HEK293 (cell line): ENCODE measurements around the gene NCF1.
"Not testable (repeated sequence)": the region's sequence is repeated elsewhere in the genome, so short reads cannot be mapped to it uniquely, and the experiment has no call there.

Experiments used
- FEZF1 ChIP-seq: fragments of 450-650 bp; formaldehyde crosslinking; IDR thresholded peaks from 2 replicates; pipeline ENCODE4 v1.5.1; 2016; ENCODE audit warnings: missing biosample characterization, missing genetic modification characterization
- GLI2 ChIP-seq: fragments of 450-650 bp; formaldehyde crosslinking; IDR thresholded peaks from 2 replicates; pipeline ENCODE4; 2017; ENCODE audit warnings: missing biosample characterization, missing genetic modification characterization, low read depth, borderline replicate concordance
- MEIS1 ChIP-seq: sonication (generic); formaldehyde crosslinking; IDR thresholded peaks from 2 replicates; pipeline ENCODE4 v1.8.1; 2022; ENCODE audit warnings: missing genetic modification reagents, mild to moderate bottlenecking, borderline replicate concordance
- ZNF274 ChIP-seq, 2 experiments: fragments of 200-500 bp in 1 of 2; fragments of 450-650 bp in 1 of 2; sonication (Bioruptor generic) in 1 of 2; formaldehyde crosslinking in 1 of 2; IDR thresholded peaks; 2 replicates each; pipeline versions ENCODE4 v1.5.1 to v1.6.1; 2014 to 2016; ENCODE audit warnings: borderline replicate concordance in 1 of 2, inconsistent platforms in 1 of 2, low read length in 1 of 2, missing biosample characterization in 1 of 2, missing genetic modification characterization in 1 of 2
- ZNF423 ChIP-seq: fragments of 450-650 bp; formaldehyde crosslinking; IDR thresholded peaks from 2 replicates; pipeline ENCODE4 v1.5.1; 2016; ENCODE audit warnings: missing biosample characterization, missing genetic modification characterization
- ZNF530 ChIP-seq: fragments of 450-650 bp; formaldehyde crosslinking; IDR thresholded peaks from 2 replicates; pipeline ENCODE4 v1.5.1; 2016; ENCODE audit warnings: low read depth, missing biosample characterization, missing genetic modification characterization
- ZNF664 ChIP-seq: fragments of 450-650 bp; formaldehyde crosslinking; IDR thresholded peaks from 2 replicates; pipeline ENCODE4 v1.5.1; 2016; ENCODE audit warnings: missing biosample characterization, missing genetic modification characterization
- ZNF76 ChIP-seq: fragments of 450-650 bp; formaldehyde crosslinking; IDR thresholded peaks from 2 replicates; pipeline ENCODE4; 2016; ENCODE audit warnings: low read depth, missing biosample characterization, missing genetic modification characterization, borderline replicate concordance
- TF ChIP-seq, protein P1 (sequence below): fragments of 450-650 bp; formaldehyde crosslinking; IDR thresholded peaks from 2 replicates; pipeline ENCODE4 v1.5.1; 2016; ENCODE audit warnings: missing biosample characterization, missing genetic modification characterization
- TF ChIP-seq, protein P2 (sequence below): fragments of 450-650 bp; formaldehyde crosslinking; IDR thresholded peaks from 2 replicates; pipeline ENCODE4 v1.5.1; 2016; ENCODE audit warnings: missing biosample characterization, missing genetic modification characterization

DNA sequence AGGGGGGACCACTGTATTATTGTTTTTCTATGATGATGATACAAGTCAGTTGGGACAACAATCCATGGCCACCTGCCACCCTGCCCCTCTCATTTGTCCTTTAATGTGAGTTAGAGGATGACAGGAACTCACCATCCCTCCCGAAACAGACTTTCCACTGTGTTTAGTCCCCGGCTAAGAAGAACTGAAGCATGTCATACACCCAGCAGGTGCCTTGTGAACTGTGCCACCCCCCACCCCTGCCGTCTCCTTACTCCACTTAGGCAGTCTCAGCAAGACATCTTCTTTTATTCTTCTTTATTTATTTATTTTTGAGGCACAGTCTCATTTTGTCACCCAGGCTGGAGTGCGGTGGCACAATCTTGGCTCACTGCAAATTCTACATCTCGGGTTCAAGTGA lies 47.4 kb downstream of the NCF1 start:
- not testable (repeated sequence) for TF ChIP-seq ZNF274 (IDR thresholded peaks at IDR 0.05; ENCODE audit: low read length); ZNF274 (tag by site-specific recombination; IDR thresholded peaks at IDR 0.05; ENCODE audit: borderline replicate concordance); ZNF664 (tag by site-specific recombination); ZNF423; ZNF76 (tag by site-specific recombination); GLI2 (tag by site-specific recombination); ZNF530 (tag by site-specific recombination); MEIS1 (CRISPR knock-in tag); FEZF1 (tag by site-specific recombination)
- TF ChIP-seq, protein P1, sequence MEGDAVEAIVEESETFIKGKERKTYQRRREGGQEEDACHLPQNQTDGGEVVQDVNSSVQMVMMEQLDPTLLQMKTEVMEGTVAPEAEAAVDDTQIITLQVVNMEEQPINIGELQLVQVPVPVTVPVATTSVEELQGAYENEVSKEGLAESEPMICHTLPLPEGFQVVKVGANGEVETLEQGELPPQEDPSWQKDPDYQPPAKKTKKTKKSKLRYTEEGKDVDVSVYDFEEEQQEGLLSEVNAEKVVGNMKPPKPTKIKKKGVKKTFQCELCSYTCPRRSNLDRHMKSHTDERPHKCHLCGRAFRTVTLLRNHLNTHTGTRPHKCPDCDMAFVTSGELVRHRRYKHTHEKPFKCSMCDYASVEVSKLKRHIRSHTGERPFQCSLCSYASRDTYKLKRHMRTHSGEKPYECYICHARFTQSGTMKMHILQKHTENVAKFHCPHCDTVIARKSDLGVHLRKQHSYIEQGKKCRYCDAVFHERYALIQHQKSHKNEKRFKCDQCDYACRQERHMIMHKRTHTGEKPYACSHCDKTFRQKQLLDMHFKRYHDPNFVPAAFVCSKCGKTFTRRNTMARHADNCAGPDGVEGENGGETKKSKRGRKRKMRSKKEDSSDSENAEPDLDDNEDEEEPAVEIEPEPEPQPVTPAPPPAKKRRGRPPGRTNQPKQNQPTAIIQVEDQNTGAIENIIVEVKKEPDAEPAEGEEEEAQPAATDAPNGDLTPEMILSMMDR (tag by site-specific recombination), result not testable (repeated sequence)
- TF ChIP-seq, protein P2, sequence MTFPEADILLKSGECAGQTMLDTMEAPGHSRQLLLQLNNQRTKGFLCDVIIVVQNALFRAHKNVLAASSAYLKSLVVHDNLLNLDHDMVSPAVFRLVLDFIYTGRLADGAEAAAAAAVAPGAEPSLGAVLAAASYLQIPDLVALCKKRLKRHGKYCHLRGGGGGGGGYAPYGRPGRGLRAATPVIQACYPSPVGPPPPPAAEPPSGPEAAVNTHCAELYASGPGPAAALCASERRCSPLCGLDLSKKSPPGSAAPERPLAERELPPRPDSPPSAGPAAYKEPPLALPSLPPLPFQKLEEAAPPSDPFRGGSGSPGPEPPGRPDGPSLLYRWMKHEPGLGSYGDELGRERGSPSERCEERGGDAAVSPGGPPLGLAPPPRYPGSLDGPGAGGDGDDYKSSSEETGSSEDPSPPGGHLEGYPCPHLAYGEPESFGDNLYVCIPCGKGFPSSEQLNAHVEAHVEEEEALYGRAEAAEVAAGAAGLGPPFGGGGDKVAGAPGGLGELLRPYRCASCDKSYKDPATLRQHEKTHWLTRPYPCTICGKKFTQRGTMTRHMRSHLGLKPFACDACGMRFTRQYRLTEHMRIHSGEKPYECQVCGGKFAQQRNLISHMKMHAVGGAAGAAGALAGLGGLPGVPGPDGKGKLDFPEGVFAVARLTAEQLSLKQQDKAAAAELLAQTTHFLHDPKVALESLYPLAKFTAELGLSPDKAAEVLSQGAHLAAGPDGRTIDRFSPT (tag by site-specific recombination), result not testable (repeated sequence)
